Stimulated activated CD8-positive, alpha-beta memory T cell treated with anti-CD3 and anti-CD28 coated beads, Interleukin-12 subunit alpha, Interleukin-12 subunit beta, amount 100 ng/mL, for 24 hours (primary cell): Measurements from ENCODE around the gene RNASEH2B.

Source experiments
- DNase-seq: peaks from one replicate; pipeline ENCODE4 v3.0.0-alpha.2; 2020; ENCODE audit errors: extremely low read depth

The RNASEH2B gene

DNA sequence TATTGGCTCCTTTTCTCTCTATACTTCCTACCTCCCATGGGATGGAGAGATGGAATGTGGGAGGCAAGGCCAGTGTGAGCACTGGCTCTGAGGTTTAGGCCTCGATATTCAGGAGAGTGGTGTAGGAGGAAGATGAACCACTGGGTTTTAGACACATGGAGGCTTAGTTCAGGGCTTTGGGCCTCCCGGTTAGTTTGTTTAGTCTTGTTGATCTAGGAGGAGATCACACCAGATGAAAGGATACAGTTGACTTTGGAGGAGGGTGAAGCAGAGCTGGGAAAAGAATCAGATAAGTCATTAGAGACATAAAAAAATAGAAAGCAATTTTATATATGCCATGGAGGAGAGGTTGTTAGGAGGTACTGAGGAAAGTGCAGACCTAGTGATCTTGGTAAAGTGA lies 30.9 kb downstream of the RNASEH2B start:
- no peak for DNase-seq

DNA sequence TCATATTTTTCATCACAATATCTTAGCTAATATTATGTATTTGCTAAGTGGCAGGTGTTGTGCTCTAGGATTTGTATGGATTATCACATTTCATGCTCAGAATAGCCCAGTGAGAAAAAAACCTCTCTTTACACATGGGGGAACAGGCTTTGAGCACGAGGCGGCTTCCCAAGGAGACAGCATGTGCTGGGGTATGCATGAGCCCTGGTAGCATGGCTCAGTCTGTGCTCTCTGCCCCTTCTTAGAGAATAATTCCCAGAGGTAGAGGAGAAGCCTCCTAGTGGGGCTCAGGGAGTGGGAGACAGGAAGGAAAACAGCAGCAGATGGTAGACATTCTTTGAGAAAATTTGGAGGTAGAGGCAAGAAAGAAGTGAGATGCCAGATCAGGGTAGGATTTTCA lies 31.6 kb downstream of the RNASEH2B start:
- no peak for DNase-seq

DNA sequence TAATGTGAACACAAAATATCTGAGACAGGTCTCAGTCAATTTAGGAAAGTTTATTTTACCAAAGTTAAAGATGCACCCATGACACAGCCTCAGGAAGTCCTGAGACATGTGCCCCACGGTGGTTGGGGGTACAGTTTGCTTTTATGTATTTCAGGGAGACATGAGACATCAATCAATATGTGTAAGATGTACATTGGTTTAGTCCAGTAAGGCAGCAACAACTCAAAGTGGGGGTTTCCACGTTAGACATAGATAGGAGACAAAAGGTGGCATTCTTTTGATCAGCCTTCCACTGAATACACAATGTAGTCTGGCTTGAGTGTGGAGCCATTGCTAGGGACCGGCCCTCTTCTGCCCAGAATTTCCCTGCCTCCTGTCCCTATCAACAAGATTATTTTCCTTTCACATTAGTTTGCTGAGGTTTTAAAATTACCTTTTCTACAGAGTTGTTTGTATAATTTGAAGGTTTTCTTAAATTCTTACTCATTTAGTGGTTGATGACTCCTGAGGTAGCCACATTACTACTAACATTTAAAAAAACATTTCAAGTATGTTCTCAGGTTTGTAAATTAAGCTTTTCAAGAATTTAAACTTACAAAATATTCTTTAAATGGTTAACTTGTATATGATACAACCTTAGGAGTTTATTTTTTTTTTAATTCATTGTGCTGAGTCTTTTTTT lies 33.2 kb downstream of the RNASEH2B start:
- DNase-seq, result no peak

DNA sequence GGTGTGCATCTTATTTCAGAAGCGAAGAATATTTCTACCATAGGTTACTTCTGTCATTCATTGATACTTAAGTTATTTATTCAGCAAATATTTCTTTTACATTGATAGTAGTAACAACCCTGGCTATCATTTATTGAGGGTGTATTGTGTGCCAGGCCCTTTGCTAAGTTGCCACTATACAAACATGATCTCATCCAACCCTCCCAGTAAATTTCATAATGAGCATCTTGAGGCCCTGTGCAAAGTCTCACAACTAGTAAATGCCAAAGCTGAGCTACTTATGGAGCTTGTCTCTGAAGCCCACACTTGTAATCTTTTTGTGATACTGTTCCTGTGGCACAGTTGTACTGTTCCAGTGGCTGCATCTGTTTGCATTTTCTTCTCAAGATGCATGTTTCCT lies 36.1 kb downstream of the RNASEH2B start:
- no peak for DNase-seq

DNA sequence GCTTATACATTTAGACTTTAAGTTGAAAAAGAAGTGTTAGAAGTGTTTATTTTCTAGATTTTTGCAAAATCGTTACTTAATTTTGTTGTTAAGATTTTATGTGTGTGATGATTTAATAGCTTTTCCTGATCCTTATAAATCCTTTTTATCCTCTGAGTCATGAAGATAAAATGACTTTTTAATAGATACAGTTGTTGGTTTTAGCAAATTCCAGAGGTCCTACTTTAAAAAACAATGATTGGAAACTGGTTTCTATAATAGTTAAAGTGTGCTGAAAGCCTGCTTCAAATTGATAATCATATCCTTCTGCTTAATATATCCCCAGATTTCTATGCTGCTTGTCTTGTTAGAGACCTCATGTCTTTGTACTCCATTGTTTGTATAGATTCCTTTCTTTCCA lies 39.0 kb downstream of the RNASEH2B start:
- DNase-seq, result no peak

DNA sequence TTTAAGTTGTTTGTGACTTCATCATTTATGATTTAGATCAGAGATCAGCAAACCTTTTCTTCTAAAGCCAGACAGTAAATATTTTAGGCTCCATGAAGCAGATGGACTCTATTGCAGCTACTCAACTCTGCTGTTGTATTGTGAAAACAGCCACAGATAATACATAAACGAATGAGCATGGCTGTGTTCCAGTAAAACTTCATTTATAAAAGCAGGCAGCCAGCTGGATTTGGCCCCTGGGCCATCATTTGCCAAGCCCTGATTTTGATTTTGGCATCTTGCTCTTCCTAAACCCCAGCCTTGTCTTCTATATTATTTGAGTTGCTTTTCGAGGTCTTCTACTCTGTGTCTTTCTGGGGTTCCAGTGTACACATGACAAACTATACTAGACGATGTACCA lies 41.3 kb downstream of the RNASEH2B start:
- DNase-seq, result no peak

DNA sequence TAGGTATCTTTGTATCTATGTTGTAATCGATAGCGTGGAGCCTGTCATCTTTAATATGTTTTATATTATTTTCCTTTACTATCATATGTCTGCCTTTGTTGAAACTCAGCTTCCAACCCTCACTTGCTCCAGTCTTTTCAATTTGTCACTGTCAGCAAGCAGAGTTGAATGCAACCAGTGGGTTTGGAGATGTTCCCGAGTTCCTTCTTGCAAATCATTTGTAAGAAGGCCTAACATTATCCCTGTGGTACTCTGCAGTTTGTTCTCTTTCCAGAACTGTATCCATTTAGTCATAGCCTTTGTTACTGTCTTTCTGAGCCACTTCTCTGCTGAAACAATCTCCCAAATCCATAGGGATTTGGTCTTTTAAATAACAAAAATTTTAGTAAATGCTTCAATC lies 41.8 kb downstream of the RNASEH2B start:
- no peak for DNase-seq

DNA sequence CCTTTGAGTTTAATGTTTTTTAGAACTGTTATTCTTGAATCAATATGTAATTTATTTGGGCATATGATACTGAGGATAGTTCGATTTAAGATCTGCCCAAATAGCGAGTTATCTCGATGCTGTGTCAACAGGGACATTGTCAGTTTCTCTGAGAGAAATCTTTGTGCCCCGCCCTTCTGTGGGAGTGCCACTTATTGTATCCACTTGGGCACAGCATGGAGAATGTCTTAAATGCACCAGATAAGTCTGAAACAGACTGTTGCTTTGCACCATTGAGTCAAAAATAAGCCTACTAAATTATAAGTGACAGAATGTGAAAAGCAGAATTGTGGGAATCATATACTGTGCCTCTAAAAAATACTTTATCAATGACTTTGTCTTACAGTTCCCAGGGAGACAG lies 45.6 kb downstream of the RNASEH2B start:
- no peak for DNase-seq

DNA sequence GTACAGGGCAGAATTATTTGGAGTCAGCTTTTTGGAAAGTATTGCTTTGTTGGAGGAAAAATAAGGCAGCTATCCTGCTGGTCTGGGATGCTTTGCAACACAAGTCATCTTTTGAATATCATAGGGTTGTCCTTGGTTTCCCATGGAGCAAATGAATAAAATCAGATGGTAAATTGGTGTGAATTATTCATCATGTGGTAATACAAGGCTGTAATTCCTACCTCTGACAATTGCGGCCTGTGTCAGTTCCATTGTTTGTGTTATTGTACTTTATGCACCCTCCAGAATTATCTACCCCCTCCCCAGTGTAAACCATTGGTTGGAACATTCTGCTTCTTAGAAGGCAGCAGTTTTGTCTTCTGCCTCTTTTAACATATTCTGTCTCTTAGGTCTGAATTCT lies 46.2 kb downstream of the RNASEH2B start:
- DNase-seq, result no peak

DNA sequence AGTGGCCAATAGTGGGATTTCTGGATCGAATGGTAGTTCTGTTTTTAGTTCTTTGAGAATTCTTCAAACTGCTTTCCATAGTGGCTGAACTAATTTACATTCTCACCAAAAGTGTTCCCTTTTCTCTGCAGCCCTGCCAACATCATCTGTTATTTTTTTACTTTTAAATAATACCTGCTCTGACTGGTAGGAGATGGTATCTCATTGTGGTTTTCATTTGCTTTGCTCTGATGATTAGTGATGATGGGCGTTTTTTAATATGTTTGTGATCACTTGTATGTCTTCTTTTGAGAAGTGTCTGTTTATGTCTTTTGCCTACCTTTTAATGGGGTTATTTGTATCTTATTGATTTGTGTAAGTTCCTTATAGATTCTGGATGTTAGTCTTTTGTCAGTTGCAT lies 48.0 kb downstream of the RNASEH2B start:
- DNase-seq, result no peak

DNA sequence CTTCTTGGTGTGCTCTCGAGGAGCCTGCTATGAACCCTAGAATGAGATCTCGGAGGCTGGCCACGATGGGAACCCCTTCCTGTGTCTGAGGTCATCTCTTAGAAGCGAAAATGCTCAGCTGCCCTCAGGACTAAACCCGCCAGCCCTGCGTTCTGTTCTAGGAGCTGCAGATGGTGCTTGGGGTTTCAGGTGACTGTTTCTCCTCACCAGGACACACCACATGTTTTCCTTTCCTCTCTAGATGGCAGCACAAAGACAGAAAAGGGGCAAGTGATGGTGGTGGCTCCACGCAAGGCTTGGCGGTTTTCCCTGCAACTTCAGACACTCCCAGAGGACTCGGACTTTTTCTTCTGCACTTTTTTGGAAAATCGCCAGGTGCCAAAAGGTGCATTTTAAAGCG lies 60.1 kb downstream of the RNASEH2B start:
- DNase-seq, result no peak

DNA sequence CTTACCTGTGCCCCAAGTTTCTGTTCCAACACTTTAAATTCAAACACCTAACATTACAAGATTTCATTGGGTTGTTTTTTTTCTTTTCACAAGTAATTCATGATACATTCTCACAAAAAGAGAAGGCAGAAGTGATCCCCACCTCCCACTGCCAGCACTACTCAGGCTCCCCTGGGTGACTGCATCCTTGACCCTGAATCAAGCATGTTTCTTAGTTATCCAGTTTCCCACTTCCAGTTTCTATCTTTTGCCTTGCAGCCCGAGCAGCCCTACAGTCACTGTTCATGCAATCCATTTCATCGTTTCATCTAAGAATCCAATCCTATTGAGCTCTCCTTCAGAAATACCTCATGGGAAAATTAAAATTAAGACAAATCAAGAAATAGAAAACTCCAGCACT lies 61.4 kb downstream of the RNASEH2B start:
- DNase-seq, result no peak

DNA sequence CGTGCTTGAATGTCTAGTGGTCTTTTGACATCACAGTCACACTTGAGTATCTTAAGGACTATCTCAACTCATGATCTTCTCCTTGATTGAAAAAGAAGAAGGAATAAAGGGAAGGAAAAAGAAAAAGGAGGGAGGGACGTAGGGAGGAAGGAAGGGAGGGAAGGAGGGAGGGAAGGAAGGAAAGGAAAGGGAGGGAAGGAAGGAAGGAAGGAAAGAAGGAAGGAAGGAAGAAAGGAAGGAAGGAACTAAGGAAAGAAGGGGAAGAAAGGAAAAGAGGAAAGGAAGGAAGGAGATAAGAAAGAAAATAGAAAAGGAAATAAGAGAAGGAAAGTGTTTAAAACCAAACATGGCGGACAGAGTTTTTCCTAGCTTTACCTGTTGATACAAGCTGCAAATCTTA lies 64.7 kb downstream of the RNASEH2B start:
- DNase-seq, result no peak

DNA sequence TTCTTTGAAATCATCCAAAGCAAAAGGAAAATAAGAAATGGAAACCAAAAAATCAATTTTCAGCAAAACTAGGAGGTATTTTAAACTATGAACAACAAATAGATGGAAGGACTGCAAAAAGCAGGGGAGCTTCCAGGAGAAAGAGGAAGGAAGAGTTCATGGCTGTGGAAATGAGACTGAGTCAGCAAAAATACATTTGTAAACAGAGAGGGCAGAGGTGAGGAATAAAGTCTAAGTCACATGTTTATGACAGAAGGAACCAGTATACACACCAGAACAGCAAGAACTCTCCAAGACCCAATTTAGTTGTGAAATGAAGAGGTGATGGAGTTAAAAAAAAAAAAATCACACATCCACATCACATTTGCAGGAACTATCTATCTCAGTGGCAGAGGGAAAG lies 69.6 kb downstream of the RNASEH2B start:
- no peak for DNase-seq

DNA sequence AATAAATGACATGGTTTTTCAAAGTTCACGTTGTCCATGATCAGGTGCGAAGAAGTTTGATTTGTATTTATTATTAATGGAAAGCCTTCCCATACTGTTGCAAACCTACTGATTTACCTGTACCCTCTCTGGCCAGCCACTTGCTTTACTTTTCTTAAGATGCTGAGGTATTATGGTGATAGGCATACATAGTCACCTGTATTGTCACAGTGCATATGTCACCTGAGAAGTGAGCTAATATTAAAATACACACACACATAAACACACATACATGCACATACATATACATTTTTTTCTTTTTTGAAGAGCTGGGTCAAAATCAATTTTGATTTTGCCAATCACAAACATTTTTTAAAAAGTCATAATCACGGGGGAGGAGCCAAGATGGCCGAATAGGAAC lies 72.1 kb downstream of the RNASEH2B start:
- DNase-seq, result no peak

DNA sequence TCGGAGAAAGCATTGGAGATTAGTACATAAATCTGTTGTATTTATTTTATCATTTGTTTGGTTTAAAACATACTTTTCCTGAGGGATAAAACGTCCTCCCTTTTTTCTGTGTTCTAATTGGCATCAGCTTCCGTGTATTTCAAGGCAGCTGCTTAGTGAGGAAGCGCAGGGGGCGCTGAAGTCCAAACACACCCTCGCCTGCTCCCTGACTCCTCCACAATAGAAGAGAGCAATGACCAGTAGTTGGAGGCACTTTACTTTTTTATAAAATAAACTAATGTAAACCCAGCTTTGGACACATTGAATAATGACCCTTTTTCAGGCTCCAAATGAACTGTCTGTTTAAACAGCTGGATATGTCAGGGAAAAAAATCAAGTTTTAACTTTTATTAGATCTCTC lies 79.9 kb downstream of the RNASEH2B start:
- no peak for DNase-seq

DNA sequence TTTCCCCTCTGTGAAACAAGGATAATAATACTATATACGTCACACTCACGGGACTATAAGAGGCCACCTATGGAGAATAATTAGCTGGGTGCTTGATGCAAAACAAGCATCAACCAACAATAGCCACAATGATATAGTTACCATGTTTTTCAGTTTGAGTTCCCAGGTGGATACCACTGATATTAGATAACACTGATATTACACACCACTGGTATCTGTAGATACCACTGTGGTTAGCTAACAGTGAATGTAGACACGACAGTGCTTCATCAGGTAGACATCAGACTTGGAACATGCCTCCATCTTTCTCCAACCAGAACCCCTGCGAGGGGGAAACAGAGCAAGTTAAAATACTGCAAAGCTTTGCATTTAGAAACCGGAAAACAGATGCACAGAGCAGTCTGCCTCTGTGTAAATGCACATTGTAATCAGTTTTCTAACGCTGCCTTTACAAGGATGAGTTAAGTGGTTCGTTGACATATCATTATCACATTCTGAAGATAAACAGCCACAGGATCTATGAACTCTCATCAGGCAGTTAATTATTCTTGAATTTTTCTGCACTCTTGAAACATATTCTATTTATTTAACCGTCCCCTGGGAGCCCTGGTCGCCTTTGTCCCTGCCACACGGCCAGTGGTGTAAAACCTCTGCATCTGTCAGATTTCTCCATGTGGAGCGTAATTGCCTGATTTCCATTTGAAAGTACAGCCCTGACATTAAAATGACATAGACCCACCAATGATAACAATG lies 80.7 kb downstream of the RNASEH2B start:
- DNase-seq, result no peak

DNA sequence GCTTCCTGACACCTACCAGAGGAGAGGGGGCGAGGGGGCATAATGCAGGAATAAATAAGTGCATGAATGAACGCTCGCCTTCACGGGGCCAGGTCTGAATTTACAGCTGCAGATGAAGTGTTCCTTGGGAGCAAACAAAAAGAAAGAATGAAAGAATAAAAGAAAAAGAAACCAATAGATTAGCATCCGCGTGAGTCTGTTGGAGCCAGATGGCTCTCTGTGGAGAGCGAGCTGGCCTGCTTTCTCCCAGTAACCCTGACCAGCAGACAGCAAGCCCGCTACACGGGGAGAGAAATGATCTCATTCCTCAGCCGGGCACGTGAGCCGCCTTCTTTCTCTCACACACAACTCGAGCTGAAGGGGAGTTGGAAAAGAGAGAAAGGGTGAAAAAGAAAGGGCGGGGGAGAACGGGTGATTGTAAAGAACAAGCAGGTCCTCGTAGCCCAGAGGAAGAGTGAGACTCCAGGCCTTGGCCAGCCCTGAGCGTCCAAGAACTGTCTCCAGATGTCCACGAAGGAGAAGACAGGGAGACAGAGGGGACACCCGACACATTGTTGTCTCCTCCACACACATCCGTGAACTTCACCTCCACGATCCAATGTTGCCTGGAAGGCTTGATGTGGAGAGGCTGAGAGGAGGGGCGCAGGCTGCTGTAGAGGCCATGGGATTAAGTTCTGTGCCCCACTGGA lies 81.4 kb downstream of the RNASEH2B start:
- no peak for DNase-seq

DNA sequence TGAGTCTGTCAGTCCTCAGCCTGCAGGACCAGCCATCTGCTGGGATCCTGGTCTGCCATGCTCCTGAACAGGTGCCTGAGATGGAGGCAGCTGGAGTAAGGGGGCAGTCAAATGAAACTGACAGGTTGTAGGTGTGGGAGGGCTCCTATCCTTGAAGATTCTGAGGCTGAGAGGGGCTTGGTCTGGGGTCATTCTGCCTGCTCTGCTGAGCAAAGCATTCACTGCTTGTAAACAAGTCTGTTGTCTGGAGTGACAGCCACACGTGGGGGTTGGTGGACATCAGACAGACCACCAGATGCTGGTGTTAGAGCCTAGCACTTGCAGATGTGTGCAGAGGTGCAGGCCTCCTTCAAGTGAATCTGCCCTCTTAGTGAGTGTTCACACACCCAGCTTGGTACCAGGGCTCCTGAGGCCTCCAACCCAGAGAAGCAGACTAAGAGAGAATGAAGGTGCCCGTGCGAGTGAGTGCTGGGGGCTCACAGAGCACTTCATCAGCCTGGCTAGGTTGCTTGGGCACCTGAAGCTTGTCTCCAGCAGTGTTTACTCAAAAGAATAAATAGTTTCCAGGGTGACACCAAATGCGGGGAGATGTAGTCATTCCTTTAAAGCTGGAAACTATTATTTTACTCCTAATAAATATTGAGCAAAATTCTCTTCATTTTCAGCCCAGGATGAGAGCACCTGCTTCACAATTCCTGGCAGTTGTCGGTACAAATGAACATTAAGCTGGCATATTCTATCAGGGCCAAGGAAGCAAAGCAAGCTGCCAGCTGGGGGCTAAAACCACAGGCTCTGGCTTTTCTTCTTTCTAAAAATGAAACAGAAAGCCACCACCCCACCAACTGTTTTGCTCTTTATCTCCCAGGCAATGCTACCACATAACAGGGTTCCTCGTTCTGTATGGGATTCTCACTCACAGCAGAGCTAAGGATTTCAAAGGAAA lies 82.3 kb downstream of the RNASEH2B start:
- no peak for DNase-seq

DNA sequence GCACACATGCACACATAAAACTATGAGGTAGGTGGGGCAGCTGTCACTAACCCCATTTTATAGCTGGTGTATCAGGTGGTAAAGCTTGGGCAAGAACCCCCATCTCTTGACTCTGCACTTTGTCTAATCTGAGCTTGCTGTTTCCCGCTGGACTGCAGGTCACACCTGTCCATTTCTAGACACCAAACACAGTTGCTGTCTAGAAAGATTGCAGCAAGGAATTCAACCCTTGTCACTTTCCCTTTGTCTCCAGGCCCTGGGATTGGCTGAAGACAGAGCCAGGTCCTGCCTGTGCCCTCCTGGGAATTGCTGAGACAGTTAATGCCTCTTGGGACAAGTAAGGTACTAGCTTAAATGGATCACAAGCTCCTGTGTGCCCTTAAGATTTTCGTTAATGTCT lies 83.8 kb downstream of the RNASEH2B start:
- no peak for DNase-seq

DNA sequence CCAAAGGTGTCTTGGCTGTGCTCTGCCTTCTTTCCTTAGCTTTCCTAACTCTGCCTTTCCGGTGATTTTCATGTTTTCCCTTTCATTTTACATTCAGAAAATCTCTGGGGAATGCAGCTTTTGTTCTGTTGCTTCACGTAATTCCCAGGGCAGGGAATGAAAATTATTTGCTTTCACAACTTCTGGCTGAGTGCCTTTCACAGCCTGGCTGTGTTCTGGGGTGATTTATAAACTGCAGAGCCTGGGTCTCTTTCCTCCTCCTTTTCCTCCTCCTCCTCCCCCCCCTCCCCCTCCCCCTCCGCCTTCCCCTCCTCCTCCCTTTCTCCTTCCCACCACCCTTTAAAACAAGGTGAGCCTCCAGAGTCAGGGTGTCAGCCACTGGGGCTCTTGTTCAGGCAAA lies 84.3 kb downstream of the RNASEH2B start:
- no peak for DNase-seq

DNA sequence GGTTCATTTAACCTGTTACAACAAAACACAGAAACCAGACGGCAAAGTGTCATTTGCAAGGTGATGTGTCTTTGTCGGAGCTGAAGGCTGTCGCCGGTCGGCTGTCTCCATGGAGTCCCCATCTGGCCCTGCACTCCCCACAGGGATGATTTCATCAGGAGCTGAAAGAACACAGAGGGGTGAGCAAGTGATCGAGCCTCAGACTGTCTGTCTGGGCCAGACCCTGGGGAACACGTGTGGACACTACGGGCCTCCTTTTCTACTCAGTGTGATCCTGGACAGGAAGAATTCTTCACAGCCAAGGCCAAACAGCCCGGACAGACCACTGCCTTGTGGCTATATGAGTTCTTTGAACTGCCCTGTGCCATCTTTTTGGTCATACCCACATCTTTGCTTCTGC lies 85.1 kb downstream of the RNASEH2B start:
- DNase-seq, result no peak
